GM19468 (cell line): ENCODE measurements around the gene TGIF2LX.
"Not testable (repeated sequence)": the region's sequence is repeated elsewhere in the genome, so short reads cannot be mapped to it uniquely, and the experiment has no call there.

Source experiments
- ATAC-seq: cut with Tn5 transposase; IDR thresholded peaks from one replicate; pipeline ENCODE4 v1.9.1; 2021; ENCODE audit warnings: mild to moderate bottlenecking, moderate library complexity, moderate number of reproducible peaks; ENCODE audit not compliant: unreplicated experiment; ENCODE audit errors: extremely low read depth

TGIF2LX gene

GRCh38 chrX:89921665-89922064 lies at the start of gene TGIF2LX:
TSS of gene TGIF2LX (plus strand) at chrX:89921908. CDS start at chrX:89922086, 178 bp downstream.
- not testable (repeated sequence) for ATAC-seq

- not testable (repeated sequence) for ATAC-seq
Observed at GRCh38 chrX:89922338-89922934, 728 bp downstream of the TGIF2LX start.

DNA sequence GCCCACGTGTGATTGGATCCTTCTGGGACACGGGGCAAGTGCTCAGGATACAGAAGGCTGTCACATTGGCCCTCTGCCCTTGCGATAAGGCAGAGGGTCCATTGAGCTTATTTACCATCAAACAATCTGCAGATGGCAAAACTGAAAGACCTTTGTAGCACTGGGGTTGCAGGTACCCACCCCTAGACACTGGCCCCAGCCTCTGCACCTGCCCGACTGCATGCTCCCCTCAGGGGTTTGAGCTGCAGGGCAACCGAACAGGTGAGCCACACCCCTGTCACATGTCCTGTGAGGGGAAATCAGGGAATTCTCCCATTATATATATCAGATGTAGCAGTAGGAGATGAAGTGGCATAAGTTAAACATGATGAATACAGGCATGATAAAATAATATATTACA lies 21.4 kb downstream of the TGIF2LX start:
- ATAC-seq = not testable (repeated sequence)

DNA sequence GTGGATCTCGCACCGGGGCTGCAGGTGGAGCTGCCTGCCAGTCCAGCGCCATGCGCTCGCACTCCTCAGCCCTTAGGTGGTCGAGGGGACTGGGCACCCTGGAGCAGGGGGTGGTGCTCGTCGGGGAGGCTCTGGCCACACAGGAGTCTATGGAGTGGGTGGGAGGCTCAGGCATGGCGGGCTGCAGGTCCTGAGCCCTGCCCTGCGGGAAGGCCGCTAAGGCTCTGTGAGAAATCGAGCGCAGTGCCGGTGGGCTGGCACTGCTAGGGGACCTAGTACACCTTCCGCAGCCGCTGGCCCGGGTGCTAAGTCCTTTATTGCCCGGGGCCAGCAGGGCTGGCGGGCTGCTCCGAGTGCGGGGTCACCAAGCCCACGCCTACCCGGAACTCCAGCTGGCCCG lies 43.9 kb downstream of the TGIF2LX start:
- ATAC-seq = not testable (repeated sequence)
